GM21717 (cell line): ENCODE data around the gene SUSD4.
"Not testable (repeated sequence)": the region's sequence is repeated elsewhere in the genome, so short reads cannot be mapped to it uniquely, and the experiment has no call there.

Source experiments
- ATAC-seq: cut with Tn5 transposase; IDR thresholded peaks from one replicate; pipeline ENCODE4 v1.9.1; 2021; ENCODE audit warnings: mild to moderate bottlenecking, moderate library complexity; ENCODE audit not compliant: unreplicated experiment

Gene SUSD4

GRCh38 chr1:223257856-223258550 lies 106.0 kb downstream of the SUSD4 start:
- no peak for ATAC-seq

DNA sequence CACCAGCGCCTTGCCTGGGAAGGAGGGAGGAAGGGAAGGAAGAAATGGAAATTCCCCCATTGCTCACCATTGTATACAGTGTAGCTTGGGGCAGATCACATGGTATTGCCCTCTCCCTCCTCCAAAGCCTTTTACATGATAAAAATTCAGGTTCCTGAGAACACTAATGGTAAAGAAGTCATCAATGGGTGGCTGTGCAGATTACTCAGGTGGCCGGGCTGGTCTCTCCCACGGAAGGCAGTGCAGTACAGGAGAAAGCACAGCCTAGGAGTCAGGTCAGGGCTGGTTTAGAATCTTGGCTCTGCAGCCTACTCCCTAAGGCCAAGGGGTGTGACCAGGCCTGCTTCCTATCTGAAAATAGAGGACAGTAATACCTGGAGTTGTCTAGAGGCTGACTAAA lies 107.9 kb downstream of the SUSD4 start:
- no peak for ATAC-seq

- no peak for ATAC-seq
These were observed 110.1 kb downstream of the SUSD4 start for GRCh38 chr1:223253916-223254315.

GRCh38 chr1:223251387-223251786 lies 112.6 kb downstream of the SUSD4 start:
- not testable (repeated sequence) for ATAC-seq

DNA sequence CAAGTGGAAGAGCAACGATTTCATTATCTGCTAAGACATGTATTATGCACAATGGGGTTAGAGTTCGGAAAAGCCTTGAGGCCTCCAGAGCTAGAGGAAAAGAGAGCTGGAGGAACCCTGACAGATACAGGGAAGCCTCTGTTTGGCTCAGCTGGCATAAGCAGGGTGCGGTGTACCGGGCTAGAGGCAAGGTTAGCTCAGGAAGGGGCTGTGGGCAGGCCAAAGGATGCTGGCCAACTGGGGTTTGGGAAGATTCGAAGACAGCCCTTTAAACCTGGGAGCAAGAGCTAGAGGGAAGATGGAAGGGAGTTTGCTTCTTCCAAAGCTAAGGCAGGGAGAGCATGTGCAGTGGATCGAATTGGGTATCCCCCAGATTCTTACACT lies 113.4 kb downstream of the SUSD4 start:
- no peak for ATAC-seq

- ATAC-seq, result no peak
These were observed 113.9 kb downstream of the SUSD4 start for GRCh38 chr1:223249854-223250631.

- ATAC-seq, result no peak
These were observed 115.2 kb downstream of the SUSD4 start for GRCh38 chr1:223248770-223249140.

GRCh38 chr1:223248001-223248769 lies 115.8 kb downstream of the SUSD4 start:
- ATAC-seq, result no peak

GRCh38 chr1:223246476-223247112 lies 117.4 kb downstream of the SUSD4 start:
- no peak for ATAC-seq

GRCh38 chr1:223245983-223246382 lies 118.0 kb downstream of the SUSD4 start:
- no peak for ATAC-seq

GRCh38 chr1:223245411-223245810 lies 118.6 kb downstream of the SUSD4 start:
- ATAC-seq, result no peak

- ATAC-seq, result no peak
These were observed 119.4 kb downstream of the SUSD4 start for GRCh38 chr1:223244366-223245103.

- no peak for ATAC-seq
These were observed 120.4 kb downstream of the SUSD4 start for GRCh38 chr1:223243441-223244050.

DNA sequence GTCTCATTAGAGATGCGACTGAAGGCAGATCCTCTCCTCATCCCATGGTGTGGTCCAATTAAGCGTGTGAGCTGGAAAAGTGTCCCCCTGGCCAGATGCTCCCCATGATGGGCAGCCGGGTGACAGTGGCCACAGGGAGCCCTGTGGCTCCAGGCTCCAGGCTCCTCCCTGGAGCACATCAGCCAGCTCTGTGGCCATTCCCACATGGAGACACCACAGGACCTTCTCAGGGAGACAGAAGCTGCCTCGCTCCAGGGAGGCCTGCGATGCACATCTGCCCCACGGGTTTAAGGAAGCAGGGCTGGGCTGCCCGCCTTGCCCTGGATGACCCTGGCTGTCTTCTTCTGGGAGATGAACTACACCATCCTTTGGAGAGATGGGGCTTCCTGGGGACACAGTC lies 121.0 kb downstream of the SUSD4 start:
- no peak for ATAC-seq

GRCh38 chr1:223242382-223242955 lies 121.5 kb downstream of the SUSD4 start:
- no peak for ATAC-seq

DNA sequence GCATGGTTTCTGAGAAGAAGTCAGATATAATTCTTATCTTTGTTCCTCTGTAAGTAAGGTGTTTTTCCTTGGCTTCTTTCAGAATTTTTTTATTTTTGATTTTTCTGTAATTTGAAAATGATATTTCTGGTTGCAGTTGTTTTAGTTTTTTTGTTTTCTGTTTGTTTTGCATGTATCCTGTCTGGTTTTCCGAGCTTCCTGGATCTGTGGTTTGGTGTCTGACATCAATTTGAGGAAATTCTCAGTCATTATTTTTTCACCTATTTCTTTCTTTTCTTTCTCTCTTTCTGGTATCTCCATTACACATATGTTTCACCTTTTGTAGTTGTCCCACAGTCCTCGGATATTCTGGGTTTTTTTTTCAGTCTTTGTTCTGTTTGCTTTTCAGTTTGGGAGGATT lies 123.9 kb downstream of the SUSD4 start:
- no peak for ATAC-seq

DNA sequence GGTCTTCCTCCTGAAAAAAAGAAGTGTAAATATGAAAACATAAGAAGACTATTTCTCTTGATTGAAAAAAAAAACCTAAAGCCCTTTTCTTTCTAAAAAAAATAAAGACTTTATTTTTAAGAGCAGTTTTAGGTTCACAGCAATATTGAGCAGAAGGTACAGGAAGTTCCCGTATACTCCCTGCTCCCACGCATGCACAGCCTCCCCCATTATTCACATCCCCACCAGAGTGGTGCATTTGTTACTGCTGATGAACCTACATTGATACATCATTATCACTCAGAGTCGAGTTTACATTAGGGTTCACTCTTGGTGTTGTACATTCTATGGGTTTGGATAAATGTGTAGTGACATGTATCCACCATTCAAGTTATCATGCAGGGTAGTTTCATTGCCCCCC lies 128.9 kb downstream of the SUSD4 start:
- no peak for ATAC-seq

GRCh38 chr1:223234534-223234933 lies 129.4 kb downstream of the SUSD4 start:
- no peak for ATAC-seq

- no peak for ATAC-seq
These were observed 129.8 kb downstream of the SUSD4 start for GRCh38 chr1:223234170-223234514.
